CD14-positive monocyte (primary cell): ENCODE data around the gene SMARCAL1. TPM values are rescaled to one million over a fixed set of nuclear protein-coding genes. Genes with fewer than 3 reads are reported as not detected.

Experiments used
- DNase-seq, 3 donors: peaks; one replicate each; pipeline ENCODE4 v3.0.0-alpha.2; 2011 to 2022
- H2AFZ ChIP-seq: 2 replicates; pipeline ENCODE4 v1.6.0; 2012; ENCODE audit warnings: mild to moderate bottlenecking, low read depth, low read length, inconsistent platforms; ENCODE audit not compliant: insufficient read depth, poor library complexity, severe bottlenecking
- H3K27ac ChIP-seq, 2 donors: 1 replicate in 1 of 2; 2 replicates in 1 of 2; pipeline ENCODE4 v1.5.1; 2012 to 2013; ENCODE audit warnings: low read length in 2 of 2, control low read depth in 1 of 2, inconsistent platforms in 1 of 2, low read depth in 1 of 2, mild to moderate bottlenecking in 1 of 2
- H3K27me3 ChIP-seq, 2 donors: one replicate each; pipeline versions ENCODE4 v1.6.0 to v1.6.1; 2011 to 2013; ENCODE audit warnings: low read length in 2 of 2; ENCODE audit not compliant: control insufficient read depth in 2 of 2, insufficient read depth in 2 of 2
- H3K36me3 ChIP-seq, 2 donors: replicated peaks in 1 of 2; 1 replicate in 1 of 2; 2 replicates in 1 of 2; pipeline versions ENCODE4 v1.5.1 to v1.6.1; 2012 to 2013; ENCODE audit warnings: low read length in 2 of 2, control low read depth in 1 of 2, inconsistent platforms in 1 of 2, mild to moderate bottlenecking in 1 of 2; ENCODE audit not compliant: insufficient read depth in 2 of 2, control insufficient read depth in 1 of 2
- H3K4me1 ChIP-seq, 2 donors: 1 replicate in 1 of 2; 2 replicates in 1 of 2; pipeline versions ENCODE4 v1.5.1 to v1.6.1; 2012 to 2013; ENCODE audit warnings: low read length in 2 of 2, control low read depth in 1 of 2, inconsistent platforms in 1 of 2, mild to moderate bottlenecking in 1 of 2, moderate library complexity in 1 of 2; ENCODE audit not compliant: insufficient read depth in 2 of 2, control insufficient read depth in 1 of 2
- H3K4me2 ChIP-seq: replicated peaks from 2 replicates; pipeline ENCODE3; 2012; ENCODE audit warnings: low read length, moderate library complexity, mild to moderate bottlenecking; ENCODE audit not compliant: poor library complexity, severe bottlenecking; ENCODE audit errors: extremely low read depth
- H3K4me3 ChIP-seq, 3 experiments: fragments of 200-600 bp in 1 of 3; sonication (generic) in 1 of 3; replicated peaks in 1 of 3; 1 replicate in 2 of 3; 2 replicates in 1 of 3; pipeline ENCODE4 v1.5.1; 2011 to 2013; ENCODE audit warnings: low read length in 3 of 3, mild to moderate bottlenecking in 3 of 3, control low read depth in 2 of 3, low read depth in 2 of 3, inconsistent platforms in 1 of 3, moderate library complexity in 1 of 3
- H3K79me2 ChIP-seq: 2 replicates; pipeline ENCODE4 v1.6.0; 2012; ENCODE audit warnings: mild to moderate bottlenecking, control low read depth, inconsistent platforms, low read length, moderate library complexity; ENCODE audit not compliant: insufficient read depth
- H3K9ac ChIP-seq: 2 replicates; pipeline ENCODE4 v1.6.0; 2017; ENCODE audit warnings: low read length, mild to moderate bottlenecking; ENCODE audit not compliant: insufficient read depth, poor library complexity, severe bottlenecking
- H3K9me3 ChIP-seq, 2 donors: replicated peaks in 1 of 2; 1 replicate in 1 of 2; 2 replicates in 1 of 2; pipeline versions ENCODE4 v1.5.1 to v1.6.1; 2012 to 2013; ENCODE audit warnings: low read length in 2 of 2, control low read depth in 1 of 2; ENCODE audit not compliant: control insufficient read depth in 1 of 2, insufficient read depth in 1 of 2
- H4K20me1 ChIP-seq: 2 replicates; pipeline ENCODE4 v1.6.0; 2012; ENCODE audit warnings: mild to moderate bottlenecking, low read length, control low read depth, moderate library complexity; ENCODE audit not compliant: insufficient read depth
- H3K27ac Mint-ChIP-seq, 7 donors: one replicate each; pipeline ENCODE4 v1.8.0; 2020; ENCODE audit warnings: mild to moderate bottlenecking in 7 of 7, mixed read lengths in 7 of 7, moderate library complexity in 6 of 7, inconsistent platforms in 2 of 7
- H3K27me3 Mint-ChIP-seq, 3 donors: one replicate each; pipeline ENCODE4 v1.8.0; 2021 to 2022; ENCODE audit warnings: low read depth in 3 of 3, mild to moderate bottlenecking in 3 of 3, mixed read lengths in 3 of 3, moderate library complexity in 3 of 3, inconsistent platforms in 1 of 3
- H3K36me3 Mint-ChIP-seq, 2 donors: one replicate each; pipeline ENCODE4 v1.8.0; 2020; ENCODE audit warnings: mixed read lengths in 2 of 2, inconsistent platforms in 1 of 2, mild to moderate bottlenecking in 1 of 2
- H3K4me1 Mint-ChIP-seq: one replicate; pipeline ENCODE4 v1.8.0; 2020; ENCODE audit warnings: mild to moderate bottlenecking, mixed read lengths
- H3K4me3 Mint-ChIP-seq, 2 donors: one replicate each; pipeline ENCODE4 v1.8.0; 2020; ENCODE audit warnings: mild to moderate bottlenecking in 2 of 2, mixed read lengths in 2 of 2, moderate library complexity in 1 of 2
- H3K9me3 Mint-ChIP-seq, 7 donors: one replicate each; pipeline ENCODE4 v1.8.0; 2020 to 2022; ENCODE audit warnings: mixed read lengths in 7 of 7, mild to moderate bottlenecking in 6 of 7, moderate library complexity in 6 of 7, inconsistent platforms in 2 of 7
- CTCF ChIP-seq: fragments of 200-600 bp; IDR thresholded peaks from one replicate; pipeline ENCODE4 v1.8.0; 2022; ENCODE audit warnings: antibody characterized with exemption, mild to moderate bottlenecking
- WGBS: methylation state at CpG from one replicate; pipeline ENCODE4 v1.1.5; 2013; ENCODE audit warnings: missing lambda C conversion rate; ENCODE audit not compliant: insufficient coverage; 5-methylcytosine and 5-hydroxymethylcytosine counted together
- intact Hi-C, 2 donors: fragments of 100-400 bp; cut with micrococcal nuclease; formaldehyde crosslinking; loops; one replicate each; pipeline versions ENCODE4 v1.15.0 to v1.15.1; 2023
- polyA plus RNA-seq, 3 donors: library from polyadenylated mRNA; depleted of rRNA in 1 of 3; unstranded in 2 of 3; stranded (reverse) in 1 of 3; fragments of 300-500 nt in 2 of 3; fragments of >200 nt in 1 of 3; fragmentation: Illumina TruSeq in 2 of 3; gene quantifications; 1 replicate in 2 of 3; 2 replicates in 1 of 3; pipeline ENCODE4 v1.2.3, GENCODE V29; 2012 to 2021

SMARCAL1 gene
- polyA plus RNA-seq, 3 donors, result 10.5 to 13.3 (median 11.5) TPM

GRCh38 chr2:216467845-216468244, 55.6 kb downstream of the SMARCAL1 start:
- Histone ChIP-seq H3K9ac (no peak overlapping the region), H4K20me1 (no peaks in the 10 kb centered on the region), H3K9me3 (no peaks in the 10 kb centered on the region), H3K79me2 (no peaks in the 10 kb centered on the region), H3K4me1 (no peaks in the 10 kb centered on the region), H3K27ac (no peak overlapping the region), H2AFZ (no peak overlapping the region), H3K4me2 (no peak overlapping the region), H3K27me3 (no peaks in the 10 kb centered on the region), H3K4me3 (no peak overlapping the region), H3K36me3 (peaks cover 18 to 61% of the 10 kb centered on the region in 2 donors)
- Mint-ChIP-seq H3K36me3 (peaks cover 58 to 64% of the 10 kb centered on the region in 2 donors), H3K9me3 (no peaks in the 10 kb centered on the region), H3K27me3 (peaks cover 0 to 2% (median 0%) of the 10 kb centered on the region in 3 donors), H3K4me1 (no peaks in the 10 kb centered on the region), H3K27ac (no peak overlapping the region), H3K4me3 (no peak overlapping the region)
- intact Hi-C loops, result no loop called here
- WGBS, result 100% methylated on average over 2 of the region's 4 CpGs
- DNase-seq, result no peak
- TF ChIP-seq CTCF, result no peak

- Histone ChIP-seq H3K4me3 (no peak overlapping the region), H3K27me3 (no peaks in the 10 kb centered on the region), H3K36me3 (peaks cover 18 to 54% of the 10 kb centered on the region in 2 donors), H4K20me1 (no peaks in the 10 kb centered on the region), H3K9me3 (no peaks in the 10 kb centered on the region), H3K27ac (no peak overlapping the region), H2AFZ (no peak overlapping the region), H3K4me1 (peaks cover under 1 to 2% of the 10 kb centered on the region in 2 donors), H3K4me2 (no peak overlapping the region), H3K79me2 (no peaks in the 10 kb centered on the region), H3K9ac (no peak overlapping the region)
- no peak overlapping the region for H3K27ac Mint-ChIP-seq
- H3K27me3 Mint-ChIP-seq, result peaks cover 0 to 2% (median 0%) of the 10 kb centered on the region in 3 donors
- TF ChIP-seq CTCF, result no peak
- H3K4me3 Mint-ChIP-seq, result no peak overlapping the region
- DNase-seq, result no peak
- no peaks in the 10 kb centered on the region for H3K9me3 Mint-ChIP-seq
- peaks cover 2% of the 10 kb centered on the region for H3K4me1 Mint-ChIP-seq
- intact Hi-C loops, result no loop called here
- peaks cover 49 to 60% of the 10 kb centered on the region in 2 donors for H3K36me3 Mint-ChIP-seq
Measured at GRCh38 chr2:216469661-216470060, 57.4 kb downstream of the SMARCAL1 start.
